ENCODE results near the gene RNF10. TPM values are rescaled to one million over a fixed set of nuclear protein-coding genes. Genes with fewer than 3 reads are reported as not detected.
A peak's percentile ranks its signal among the peaks of the same experiment; 100 is the strongest.

Gene RNF10
- total and polyA plus RNA-seq, 2 experiments from 2014 or later, result 83.9 to 128 TPM

DNA sequence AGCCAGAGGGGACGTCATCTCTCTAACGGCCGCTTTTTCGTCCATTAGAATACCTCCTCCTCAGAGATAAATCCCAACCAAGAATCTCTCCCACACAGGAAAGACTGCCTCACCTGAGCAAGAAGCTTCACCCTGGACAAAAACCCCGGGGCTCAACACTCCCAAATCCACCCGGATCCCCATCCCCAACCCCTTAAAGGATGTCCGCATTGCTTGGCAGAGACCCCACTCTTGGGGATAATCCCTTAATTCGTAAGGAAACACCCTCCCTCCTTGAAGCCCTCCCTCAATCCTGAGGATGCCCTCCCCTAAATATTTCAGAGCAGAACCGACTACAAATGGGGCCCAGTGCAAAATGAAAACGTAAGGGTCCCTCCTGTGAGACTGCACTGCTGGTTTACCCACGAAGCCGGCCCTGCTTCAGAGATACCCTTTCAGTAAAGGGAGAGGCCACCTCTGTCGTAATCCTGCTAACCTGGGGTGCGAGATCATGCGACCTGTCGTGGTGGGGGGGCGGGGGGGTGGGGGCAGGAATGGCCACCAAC lies 38.9 kb upstream of the RNF10 start:
- Histone ChIP-seq H3K27me3 (no peaks in the 10 kb centered on the region), H3K4me1 (ENCODE audit: insufficient read depth) (peaks cover 14% of the 10 kb centered on the region), H4K20me1 (ENCODE audit: insufficient read depth, poor library complexity, severe bottlenecking) (peaks cover 19% of the 10 kb centered on the region), H3K27ac (peak overlapping the region; percentile 57), H3K4me3 (peak overlapping the region; percentile 9), H2AFZ (peak overlapping the region; percentile 42), H3K36me3 (replicated peaks; ENCODE audit: insufficient read depth, low read depth) (no peaks in the 10 kb centered on the region), H3K4me2 (peak overlapping the region; percentile 78), H3K9me3 (ENCODE audit: low read depth) (no peaks in the 10 kb centered on the region), H3K9me2 (replicated peaks; ENCODE audit: insufficient read depth) (no peaks in the 10 kb centered on the region), H3K79me2 (peaks cover 56% of the 10 kb centered on the region)
- no peak for DNase-seq (ENCODE audit: low spot score)
- TF ChIP-seq EZH2 (IDR thresholded peaks at IDR 0.05; ENCODE audit: borderline replicate concordance) (no peak), EZH2phosphoT487 (IDR thresholded peaks at IDR 0.05; ENCODE audit: low read depth, severe bottlenecking, unreplicated experiment) (no peak)
- TF ChIP-seq, protein P1, sequence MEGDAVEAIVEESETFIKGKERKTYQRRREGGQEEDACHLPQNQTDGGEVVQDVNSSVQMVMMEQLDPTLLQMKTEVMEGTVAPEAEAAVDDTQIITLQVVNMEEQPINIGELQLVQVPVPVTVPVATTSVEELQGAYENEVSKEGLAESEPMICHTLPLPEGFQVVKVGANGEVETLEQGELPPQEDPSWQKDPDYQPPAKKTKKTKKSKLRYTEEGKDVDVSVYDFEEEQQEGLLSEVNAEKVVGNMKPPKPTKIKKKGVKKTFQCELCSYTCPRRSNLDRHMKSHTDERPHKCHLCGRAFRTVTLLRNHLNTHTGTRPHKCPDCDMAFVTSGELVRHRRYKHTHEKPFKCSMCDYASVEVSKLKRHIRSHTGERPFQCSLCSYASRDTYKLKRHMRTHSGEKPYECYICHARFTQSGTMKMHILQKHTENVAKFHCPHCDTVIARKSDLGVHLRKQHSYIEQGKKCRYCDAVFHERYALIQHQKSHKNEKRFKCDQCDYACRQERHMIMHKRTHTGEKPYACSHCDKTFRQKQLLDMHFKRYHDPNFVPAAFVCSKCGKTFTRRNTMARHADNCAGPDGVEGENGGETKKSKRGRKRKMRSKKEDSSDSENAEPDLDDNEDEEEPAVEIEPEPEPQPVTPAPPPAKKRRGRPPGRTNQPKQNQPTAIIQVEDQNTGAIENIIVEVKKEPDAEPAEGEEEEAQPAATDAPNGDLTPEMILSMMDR (IDR thresholded peaks at IDR 0.05; ENCODE audit: poor library complexity), result no peak
- 11% methylated on average over 15 of the region's 17 CpGs for WGBS (ENCODE audit: low lambda C conversion rate, missing lambda C conversion rate)

DNA sequence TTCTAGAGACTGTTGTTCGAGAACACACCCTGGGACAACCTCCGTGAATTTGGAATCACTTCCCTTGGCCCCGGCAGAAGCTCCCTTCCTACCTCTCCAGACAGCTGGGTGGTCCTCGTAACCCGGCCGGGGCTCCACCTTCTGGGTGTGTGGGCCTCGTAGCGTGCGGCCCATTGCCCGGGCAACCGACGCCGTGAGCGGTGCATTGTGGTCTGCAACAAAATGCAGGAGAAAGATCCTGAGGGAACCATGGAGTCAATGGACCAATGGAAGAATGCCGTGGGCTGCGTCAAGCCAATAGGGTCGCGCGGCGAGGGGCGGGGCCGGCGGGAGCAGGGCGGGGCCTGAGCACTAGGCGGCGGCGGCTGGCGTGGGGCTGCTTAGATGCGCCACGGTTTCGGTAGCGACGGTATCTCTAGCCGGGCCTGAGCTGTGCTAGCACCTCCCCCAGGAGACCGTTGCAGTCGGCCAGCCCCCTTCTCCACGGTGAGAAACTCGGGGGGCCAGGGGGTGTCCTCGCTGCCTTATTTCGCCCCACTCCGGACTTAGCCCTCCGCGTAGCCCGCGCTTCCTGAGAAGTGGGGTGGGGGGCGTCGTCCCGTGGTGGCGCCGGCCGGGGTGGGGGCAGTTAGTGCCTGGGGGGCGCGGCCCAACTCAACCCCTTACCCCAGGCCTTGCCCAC lies 38.3 kb upstream of the RNF10 start, which contains the start of gene DYNLL1:
TSS of gene DYNLL1 (plus strand) at position 383 of the 682 bp plus-strand sequence. CDS start 309 bp downstream, outside the sequence.
- peaks cover 56% of the 10 kb centered on the region for H3K79me2 ChIP-seq
- DNase-seq (ENCODE audit: low spot score), result peak; percentile 98
- WGBS (ENCODE audit: low lambda C conversion rate, missing lambda C conversion rate), result 1% methylated on average over 34 of the region's 53 CpGs

DNA sequence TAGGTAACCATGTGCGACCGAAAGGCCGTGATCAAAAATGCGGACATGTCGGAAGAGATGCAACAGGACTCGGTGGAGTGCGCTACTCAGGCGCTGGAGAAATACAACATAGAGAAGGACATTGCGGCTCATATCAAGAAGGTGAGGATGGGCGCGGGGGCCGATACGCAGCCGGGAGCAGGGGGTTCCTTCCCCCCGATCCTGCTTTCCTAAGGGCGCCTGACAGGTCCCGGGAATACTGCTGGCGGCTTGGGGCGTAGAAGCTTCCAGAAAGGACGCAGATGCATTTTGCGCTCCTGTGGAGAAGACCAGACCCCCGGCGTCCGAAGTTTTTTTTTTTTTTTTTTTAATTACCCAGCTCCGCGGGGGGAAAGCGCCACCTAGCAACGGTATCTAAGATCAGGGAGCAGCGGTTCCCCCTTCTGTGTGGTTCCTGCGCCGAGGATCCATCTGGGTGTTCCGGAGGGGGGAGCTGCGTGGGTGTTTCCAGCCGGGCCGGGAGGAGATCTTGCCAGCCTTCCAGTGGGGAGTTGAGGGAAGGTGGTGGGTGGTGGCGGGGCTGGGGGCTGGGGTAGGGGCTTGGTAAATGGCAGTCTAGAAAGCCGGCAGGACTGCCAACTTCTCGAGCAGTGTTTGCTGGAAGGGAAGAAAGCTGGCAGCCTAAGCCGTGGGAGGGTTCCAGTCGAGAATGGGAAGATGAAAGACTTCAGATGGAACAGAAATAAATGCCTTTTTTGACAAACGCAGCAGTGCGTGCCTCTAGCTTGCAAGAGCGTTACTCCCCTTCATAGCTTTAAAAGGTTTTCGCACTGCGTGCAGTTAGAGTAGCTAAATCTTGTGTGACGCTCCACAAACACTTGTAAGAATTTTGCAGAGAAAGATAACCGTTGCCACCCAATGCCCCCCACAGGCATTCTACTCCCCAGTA lies 37.5 kb upstream of the RNF10 start:
- H3K9me2 ChIP-seq (replicated peaks; ENCODE audit: insufficient read depth), result no peaks in the 10 kb centered on the region
- H3K9me3 ChIP-seq (ENCODE audit: low read depth), result no peaks in the 10 kb centered on the region
- peak overlapping the region; percentile 58 for H3K27ac ChIP-seq
- no peak for TF ChIP-seq EZH2 (IDR thresholded peaks at IDR 0.05; ENCODE audit: borderline replicate concordance)
- TF ChIP-seq, protein P1 (IDR thresholded peaks at IDR 0.05; ENCODE audit: poor library complexity), result peak; percentile 22
- 1% methylated on average over 45 of the region's 47 CpGs for WGBS (ENCODE audit: low lambda C conversion rate, missing lambda C conversion rate)
- H3K79me2 ChIP-seq, result peaks cover 56% of the 10 kb centered on the region
- H3K36me3 ChIP-seq (replicated peaks; ENCODE audit: insufficient read depth, low read depth), result no peaks in the 10 kb centered on the region
- peak overlapping the region; percentile 94 for H3K4me2 ChIP-seq
- peaks cover 14% of the 10 kb centered on the region for H3K4me1 ChIP-seq (ENCODE audit: insufficient read depth)
- H4K20me1 ChIP-seq (ENCODE audit: insufficient read depth, poor library complexity, severe bottlenecking), result peaks cover 19% of the 10 kb centered on the region
- peak; percentile 76 for DNase-seq (ENCODE audit: low spot score)
- peak overlapping the region; percentile 91 for H3K4me3 ChIP-seq
- peak overlapping the region; percentile 43 for H2AFZ ChIP-seq
- no peaks in the 10 kb centered on the region for H3K27me3 ChIP-seq

More for the DNA sequence above, 38.3 kb upstream of the RNF10 start, which contains the start of gene DYNLL1:
- H3K27me3 ChIP-seq, result no peaks in the 10 kb centered on the region
- peak within 1 kb of the TSS; percentile 91 for H3K4me3 ChIP-seq
- peak within 1 kb of the TSS; percentile 58 for H3K27ac ChIP-seq
- peaks cover 19% of the 10 kb centered on the region for H4K20me1 ChIP-seq (ENCODE audit: insufficient read depth, poor library complexity, severe bottlenecking)
- no peaks in the 10 kb centered on the region for H3K9me3 ChIP-seq (ENCODE audit: low read depth)
- no peaks in the 10 kb centered on the region for H3K36me3 ChIP-seq (replicated peaks; ENCODE audit: insufficient read depth, low read depth)
- H3K4me2 ChIP-seq, result peak within 1 kb of the TSS; percentile 94
- H3K4me1 ChIP-seq (ENCODE audit: insufficient read depth), result peaks cover 14% of the 10 kb centered on the region
- peak within 1 kb of the TSS; percentile 43 for H2AFZ ChIP-seq
- no peaks in the 10 kb centered on the region for H3K9me2 ChIP-seq (replicated peaks; ENCODE audit: insufficient read depth)
- TF ChIP-seq EZH2phosphoT487 (IDR thresholded peaks at IDR 0.05; ENCODE audit: low read depth, severe bottlenecking, unreplicated experiment) (no peak), EZH2 (IDR thresholded peaks at IDR 0.05; ENCODE audit: borderline replicate concordance) (no peak)
- TF ChIP-seq, protein P1 (IDR thresholded peaks at IDR 0.05; ENCODE audit: poor library complexity), result no peak

Measured in hepatocyte (in vitro differentiated cells).